B cell (primary cell): Measurements from ENCODE around the gene PSMD3. TPM values are rescaled to one million over a fixed set of nuclear protein-coding genes. Genes with fewer than 3 reads are reported as not detected.

ENCODE experiments used
- ATAC-seq: fragments of 200-7000 bp; cut with Tn5 transposase; one replicate; pipeline ENCODE4 v1.10.0; 2021; ENCODE audit warnings: low read depth, mild to moderate bottlenecking, moderate number of reproducible peaks, moderate library complexity
- CTCF ChIA-PET: fragments of 350-600 bp; sonication (Branson Sonifier 250); formaldehyde crosslinking; loops from one replicate; lab custom pipeline; 2021; ENCODE audit warnings: antibody characterized with exemption, inconsistent platforms; lab: Charles Lee
- POLR2A ChIA-PET: fragments of 350-600 bp; sonication (Branson Sonifier 250); formaldehyde crosslinking; loops from one replicate; lab custom pipeline; 2021; ENCODE audit warnings: antibody characterized with exemption; lab: Charles Lee
- DNase-seq: peaks from one replicate; pipeline ENCODE4 v3.0.0; 2013
- H2AFZ ChIP-seq: 2 replicates; pipeline ENCODE4 v1.6.1; 2012; ENCODE audit warnings: mild to moderate bottlenecking, low read depth, low read length; ENCODE audit not compliant: insufficient read depth, poor library complexity, severe bottlenecking
- H3K27ac ChIP-seq, 2 donors: 1 replicate in 1 of 2; 2 replicates in 1 of 2; pipeline ENCODE4 v1.5.1; 2012 to 2013; ENCODE audit warnings: low read length in 2 of 2, mild to moderate bottlenecking in 2 of 2, moderate library complexity in 1 of 2
- H3K27me3 ChIP-seq, 4 experiments: fragments of 200-600 bp in 1 of 4; sonication (generic) in 1 of 4; replicated peaks in 1 of 4; 1 replicate in 2 of 4; 2 replicates in 2 of 4; pipeline versions ENCODE4 v1.6.1 to v1.7.0; 2013 to 2016; ENCODE audit warnings: low read length in 3 of 4, mild to moderate bottlenecking in 2 of 4, mixed read lengths in 1 of 4, moderate library complexity in 1 of 4; ENCODE audit not compliant: insufficient read depth in 4 of 4, control insufficient read depth in 3 of 4; ENCODE audit errors: control extremely low read depth in 1 of 4
- H3K36me3 ChIP-seq, 2 experiments: replicated peaks in 1 of 2; 1 replicate in 1 of 2; 2 replicates in 1 of 2; pipeline versions ENCODE4 v1.6.1 to v1.7.1; 2013; ENCODE audit warnings: low read length in 1 of 2; ENCODE audit not compliant: insufficient read depth in 2 of 2, control insufficient read depth in 1 of 2; ENCODE audit errors: control extremely low read depth in 1 of 2, extremely low read depth in 1 of 2
- H3K4me1 ChIP-seq, 2 donors: fragments of 200-600 bp in 1 of 2; sonication (generic) in 1 of 2; 1 replicate in 1 of 2; 2 replicates in 1 of 2; pipeline versions ENCODE4 v1.5.1 to v1.6.1; 2013 to 2017; ENCODE audit warnings: low read length in 2 of 2; ENCODE audit not compliant: control insufficient read depth in 2 of 2, insufficient read depth in 2 of 2
- H3K4me2 ChIP-seq: replicated peaks from 2 replicates; pipeline ENCODE3; 2012; ENCODE audit warnings: mild to moderate bottlenecking, low read depth, low read length; ENCODE audit not compliant: poor library complexity, severe bottlenecking
- H3K4me3 ChIP-seq, 5 experiments: fragments of 200-600 bp in 1 of 5; sonication (generic) in 1 of 5; 1 replicate in 3 of 5; 2 replicates in 2 of 5; pipeline versions ENCODE4 v1.5.1 to v1.7.0; 2011 to 2016; ENCODE audit warnings: low read length in 4 of 5, mild to moderate bottlenecking in 4 of 5, low read depth in 2 of 5, control low read depth in 1 of 5, moderate library complexity in 1 of 5; ENCODE audit not compliant: insufficient read depth in 1 of 5; ENCODE audit errors: control extremely low read depth in 1 of 5, extremely low read depth in 1 of 5
- H3K79me2 ChIP-seq: fragments of 200-600 bp; sonication (generic); one replicate; pipeline ENCODE4 v1.6.0; 2016; ENCODE audit warnings: low read length; ENCODE audit not compliant: control insufficient read depth, insufficient read depth
- H3K9ac ChIP-seq: fragments of 200-600 bp; sonication (generic); 2 replicates; pipeline ENCODE4 v1.6.1; 2017; ENCODE audit warnings: mild to moderate bottlenecking, low read length, moderate library complexity
- H3K9me3 ChIP-seq, 3 donors: one replicate each; pipeline versions ENCODE4 v1.6.1 to v1.7.1; 2013; ENCODE audit warnings: low read length in 2 of 3; ENCODE audit not compliant: control insufficient read depth in 2 of 3, insufficient read depth in 1 of 3; ENCODE audit errors: control extremely low read depth in 1 of 3
- H4K20me1 ChIP-seq: 2 replicates; pipeline ENCODE4 v1.6.0; 2012; ENCODE audit warnings: mild to moderate bottlenecking, low read length; ENCODE audit not compliant: insufficient read depth, control insufficient read depth, poor library complexity, severe bottlenecking
- H3K27ac Mint-ChIP-seq: one replicate; pipeline ENCODE4 v1.8.0; 2021; ENCODE audit warnings: mixed read lengths
- H3K27me3 Mint-ChIP-seq: one replicate; pipeline ENCODE4 v1.8.0; 2021; ENCODE audit warnings: mixed read lengths
- H3K4me1 Mint-ChIP-seq: one replicate; pipeline ENCODE4 v1.8.0; 2021; ENCODE audit warnings: mixed read lengths
- H3K4me3 Mint-ChIP-seq: one replicate; pipeline ENCODE4 v1.8.0; 2021; ENCODE audit warnings: mixed read lengths
- H3K9me3 Mint-ChIP-seq: one replicate; pipeline ENCODE4 v1.8.0; 2022; ENCODE audit warnings: mixed read lengths; ENCODE audit not compliant: insufficient read depth
- CTCF ChIP-seq: fragments of 200-600 bp; IDR thresholded peaks from one replicate; pipeline ENCODE4 v1.8.0; 2022; ENCODE audit warnings: antibody characterized with exemption, mild to moderate bottlenecking
- EZH2 ChIP-seq: IDR thresholded peaks from 2 replicates; pipeline ENCODE4 v1.6.1; 2012; ENCODE audit warnings: borderline replicate concordance, low read depth, mild to moderate bottlenecking, moderate library complexity, low read length; ENCODE audit not compliant: insufficient read depth, poor library complexity, severe bottlenecking
- WGBS: methylation state at CpG from one replicate; pipeline ENCODE4 v1.1.5; 2013; ENCODE audit warnings: missing lambda C conversion rate; ENCODE audit not compliant: insufficient coverage; 5-methylcytosine and 5-hydroxymethylcytosine counted together
- intact Hi-C: fragments of 100-400 bp; cut with micrococcal nuclease; formaldehyde crosslinking; loops from one replicate; pipeline ENCODE4 v1.10.0; 2022
- polyA plus RNA-seq: library from polyadenylated mRNA; depleted of rRNA; stranded (reverse); fragments of >200 nt; gene quantifications from 2 replicates; pipeline ENCODE4 v1.2.3, GENCODE V29; 2012
- total RNA-seq, 2 donors: library from RNA; stranded (reverse); fragments of 120-200 nt in 1 of 2; gene quantifications; 1 replicate in 1 of 2; 2 replicates in 1 of 2; pipeline versions ENCODE4 v1.2.3 to v1.2.4, GENCODE V29; 2013 to 2022

The PSMD3 gene
- total and polyA plus RNA-seq, 2 donors (not counting 1 experiment from before 2014, with no cell fraction given): 72.6 to 76.6 TPM

GRCh38 chr17:39997543-39997942 is 16.9 kb downstream of the PSMD3 start:
- no peak overlapping the region for H3K27ac Mint-ChIP-seq
- H3K4me1 Mint-ChIP-seq: no peaks in the 10 kb centered on the region
- no peak overlapping the region for H3K4me3 ChIP-seq
- no peaks in the 10 kb centered on the region for H3K27me3 Mint-ChIP-seq
- no CpG with 5 or more reads among the region's 4 CpGs for WGBS
- H3K27me3 ChIP-seq: no peaks in the 10 kb centered on the region
- H3K4me1 ChIP-seq: no peaks in the 10 kb centered on the region
- H3K4me3 Mint-ChIP-seq: no peak overlapping the region
- ChIA-PET POLR2A (no interaction called here), CTCF (interaction anchor here (1.0 to 1.5 kb wide), 2 partner anchors 16 to 89 kb away, joined by 3 read pairs; no protein-coding TSS in a partner anchor)
- DNase-seq: no peak
- no peak overlapping the region for H2AFZ ChIP-seq
- TF ChIP-seq CTCF: no peak
- TF ChIP-seq EZH2: no peak
- no peak overlapping the region for H3K4me2 ChIP-seq
- H3K36me3 ChIP-seq: peaks cover 2 to 54% of the 10 kb centered on the region in 2 experiments
- intact Hi-C loops: no loop called here
- no peaks in the 10 kb centered on the region for H3K9me3 ChIP-seq
- no peak overlapping the region for H3K9ac ChIP-seq
- H3K27ac ChIP-seq: no peak overlapping the region
- ATAC-seq: no peak
- H3K9me3 Mint-ChIP-seq: no peaks in the 10 kb centered on the region
- peaks cover 6% of the 10 kb centered on the region for H4K20me1 ChIP-seq
- H3K79me2 ChIP-seq: no peaks in the 10 kb centered on the region

- WGBS: 100% methylated on average over 1 of the region's 4 CpGs
- CTCF ChIA-PET: no interaction called here
Measured at GRCh38 chr17:39999067-39999466, 18.5 kb downstream of the PSMD3 start.

More at GRCh38 chr17:39999067-39999466, 18.5 kb downstream of the PSMD3 start:
- intact Hi-C loops: no loop called here
- Mint-ChIP-seq H3K27me3 (no peaks in the 10 kb centered on the region), H3K9me3 (no peaks in the 10 kb centered on the region), H3K4me3 (no peak overlapping the region), H3K27ac (no peak overlapping the region), H3K4me1 (no peaks in the 10 kb centered on the region)
- H3K36me3 ChIP-seq: peaks cover 2 to 39% of the 10 kb centered on the region in 2 experiments
- no peak overlapping the region for H2AFZ ChIP-seq
- no peak overlapping the region for H3K4me3 ChIP-seq
- H3K4me2 ChIP-seq: no peak overlapping the region
- DNase-seq (no peak), ATAC-seq (no peak)
- H3K9ac ChIP-seq: no peak overlapping the region
- no peaks in the 10 kb centered on the region for H3K4me1 ChIP-seq
- H3K79me2 ChIP-seq: no peaks in the 10 kb centered on the region
- H4K20me1 ChIP-seq: peaks cover 6% of the 10 kb centered on the region
- H3K9me3 ChIP-seq: no peaks in the 10 kb centered on the region
- no peak overlapping the region for H3K27ac ChIP-seq
- H3K27me3 ChIP-seq: no peaks in the 10 kb centered on the region
- TF ChIP-seq EZH2 (no peak), CTCF (no peak)
- POLR2A ChIA-PET: interaction anchor here (0.5 kb wide), 1 partner anchor 1795 kb away, joined by 3 read pairs; no protein-coding TSS in a partner anchor
